H9 (cell line): Measurements from ENCODE around the gene FRG2B. TPM values are rescaled to one million over a fixed set of nuclear protein-coding genes. Genes with fewer than 3 reads are reported as not detected.

Experiments used
- total RNA-seq: library from RNA; stranded (reverse); gene quantifications from 2 replicates; pipeline ENCODE4 v1.2.1, GENCODE V29; 2021

FRG2B gene
- total RNA-seq, 1 experiment from 2014 or later: not detected

Other genes with a start within 250 kb of the FRG2B start
- 5.3 and 5.6 TPM in 2 replicates for gene PAOX, start 247.5 kb downstream of the FRG2B start, total RNA-seq
- 61.4 and 65.3 TPM in 2 replicates for gene MTG1, start 232.6 kb downstream of the FRG2B start, total RNA-seq
- gene SPRN, start 202.2 kb downstream of the FRG2B start, total RNA-seq: 0.42 TPM in 2 replicates
- gene SCART1, start 172.8 kb downstream of the FRG2B start, total RNA-seq: 0.39 and 0.50 TPM in 2 replicates
- 0.13 and 0.31 TPM in 2 replicates for gene CYP2E1, start 99.4 kb downstream of the FRG2B start, total RNA-seq
- not detected in 2 replicates for gene SYCE1, start 61.2 kb downstream of the FRG2B start, total RNA-seq